ENCODE results near the gene CASZ1.

DNA sequence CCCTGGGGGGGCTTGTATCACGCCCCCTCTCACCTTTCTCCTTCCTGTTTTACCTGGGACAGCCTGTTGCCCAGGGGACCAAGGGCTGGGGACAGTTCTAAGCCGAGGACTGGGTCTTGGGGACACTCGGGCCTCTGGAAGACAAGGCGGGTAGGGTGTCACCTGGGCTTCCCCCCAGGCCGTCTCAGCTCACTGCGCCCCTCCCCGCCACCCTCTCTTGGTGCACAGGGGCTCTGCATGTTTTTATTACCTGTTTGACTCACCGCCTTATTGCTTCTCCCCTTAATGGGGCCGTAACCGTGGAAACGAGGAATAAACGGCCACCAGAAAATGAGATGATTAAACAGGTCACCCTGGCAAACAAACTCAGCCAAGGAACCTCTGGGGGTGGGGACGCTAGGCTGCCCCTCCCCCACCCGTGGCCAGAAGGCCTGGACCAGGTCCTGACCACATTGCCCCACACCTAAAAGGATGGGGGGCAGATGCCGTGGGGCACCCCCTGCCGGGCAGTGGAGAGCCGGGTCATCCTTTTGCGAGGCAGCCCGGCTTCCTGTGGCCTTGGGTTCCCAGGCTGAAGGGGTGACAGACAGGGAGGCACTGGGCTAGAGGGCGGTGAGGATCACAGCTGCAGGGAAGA lies 109.9 kb downstream of the CASZ1 start:
- no peak for TF ChIP-seq CTCF (IDR thresholded peaks at IDR 0.05; ENCODE audit: insufficient read depth, low read length)
- no peak for TF ChIP-seq GABPA (IDR thresholded peaks at IDR 0.05; ENCODE audit: low read depth)
